Heart right ventricle (tissue), 16 donors: ENCODE data around the gene IQGAP2. TPM values are rescaled to one million over a fixed set of nuclear protein-coding genes. Genes with fewer than 3 reads are reported as not detected.

Experiments
- ATAC-seq, 8 donors: fragments of 200-7000 bp; cut with Tn5 transposase; one replicate each; pipeline ENCODE4 v1.9.1; 2020; ENCODE audit warnings: mild to moderate bottlenecking in 8 of 8, moderate library complexity in 8 of 8, moderate number of reproducible peaks in 1 of 8
- DNase-seq, 2 donors: peaks; one replicate each; pipeline ENCODE4 v3.0.0-alpha.2; 2020
- H3K27ac ChIP-seq, 10 donors: fragments of 200-600 bp; sonication (generic) in 2 of 10; one replicate each; pipeline versions ENCODE4 v1.5.0 to v1.8.0; 2020 to 2022; ENCODE audit warnings: mild to moderate bottlenecking in 3 of 10
- H3K27me3 ChIP-seq, 7 donors: fragments of 200-600 bp; one replicate each; pipeline ENCODE4 v1.8.0; 2021 to 2022; ENCODE audit warnings: mild to moderate bottlenecking in 2 of 7
- H3K36me3 ChIP-seq, 9 donors: fragments of 200-600 bp; sonication (generic) in 1 of 9; one replicate each; pipeline versions ENCODE4 v1.5.0 to v1.8.0; 2020 to 2022; ENCODE audit warnings: mild to moderate bottlenecking in 2 of 9
- H3K4me1 ChIP-seq, 9 donors: fragments of 200-600 bp; sonication (generic) in 1 of 9; one replicate each; pipeline versions ENCODE4 v1.5.0 to v1.8.0; 2020 to 2022; ENCODE audit warnings: mild to moderate bottlenecking in 4 of 9
- H3K4me3 ChIP-seq, 10 donors: fragments of 200-600 bp; sonication (generic) in 2 of 10; one replicate each; pipeline versions ENCODE4 v1.5.0 to v1.8.0; 2020 to 2022; ENCODE audit warnings: mild to moderate bottlenecking in 7 of 10, moderate library complexity in 2 of 10
- H3K9me3 ChIP-seq, 11 donors: fragments of 200-600 bp in 10 of 11; sonication (generic) in 2 of 11; one replicate each; pipeline versions ENCODE4 v1.5.0 to v1.8.0; 2013 to 2022; ENCODE audit warnings: mild to moderate bottlenecking in 2 of 11, control low read depth in 1 of 11, moderate library complexity in 1 of 11
- WGBS, 2 donors: extraction: QIAGEN DNeasy Blood & Tissue Kit; methylation state at CpG; one replicate each; pipeline ENCODE4 v1.1.7; 2013; ENCODE audit warnings: inconsistent platforms in 1 of 2; 5-methylcytosine and 5-hydroxymethylcytosine counted together
- intact Hi-C, 10 donors: fragments of 100-400 bp; cut with DNase I; formaldehyde crosslinking; loops; one replicate each; pipeline versions ENCODE4 v1.11.1 to v1.14.2; 2022
- polyA plus RNA-seq, 2 donors: library from polyadenylated mRNA; stranded (reverse); fragments of 200-250 nt; gene quantifications; one replicate each; pipeline ENCODE4 v1.2.3, GENCODE V29; 2013
- total RNA-seq, 10 donors: library from RNA; stranded (reverse); fragmentation: NEBNext Ultra II Directional in 3 of 10; extraction: Animal tissue kit (Norgen Biotek cat#: 25700) in 3 of 10; gene quantifications; one replicate each; pipeline versions ENCODE4 v1.2.1 to v1.2.4, GENCODE V29; 2021 to 2023
- TF ChIP-seq, protein P1 (sequence below), 9 donors: fragments of 200-600 bp; sonication (generic) in 2 of 9; IDR thresholded peaks; one replicate each; pipeline versions ENCODE4 v1.5.0 to v1.8.0; 2021 to 2022; ENCODE audit warnings: antibody characterized with exemption in 9 of 9, mild to moderate bottlenecking in 5 of 9, moderate library complexity in 1 of 9
- donor health status: Arrhythmogenic right ventricular cardiomyopathy.
- donor health status: ischemic (EF 13 %, LVEDD 7.1; RV severe dilation, severe dysfunction).
- donor health status: healthy with polysubstance abuse.
- donor health status: DM: no; HTN: yes; CAD: no.
- donor health status: DM: no; HTN: no; CAD: no.
- donor health status: ischemic (EF 25% LVEDD 6.9; RV normal size, moderate dysfunction).
- donor health status: ischemic (EF 25% LVEDD 5.7; RV mildly dilated, moderate dysfunction).
- donor health status: healthy.
- donor health status: DM: yes; HTN: yes; CAD: no.
- donor health status: Ischemic cardiomyopathy.
- donor health status: ischemic (EF 35%, LVEDD 5.7; RV mildly dilated, moderate dysfunction).
- donor health status: nonischemic (EF 11% LVEDD 7.7; RV severe dilation, severe dysfunction).
- donor health status: DM: yes; HTN: yes; CAD: no.
- donor health status: PGD.
- donor health status: ischemic (EF 29% LVEDD 5.4; RV normal size, mild dysfunction).
- donor health status: nonischemic (EF 23%, LVEDD 6.1; RV moderate dilation, normal function).

The IQGAP2 gene
- total and polyA plus RNA-seq, 12 donors = 2.5 to 22.3 (median 5.0) TPM

DNA sequence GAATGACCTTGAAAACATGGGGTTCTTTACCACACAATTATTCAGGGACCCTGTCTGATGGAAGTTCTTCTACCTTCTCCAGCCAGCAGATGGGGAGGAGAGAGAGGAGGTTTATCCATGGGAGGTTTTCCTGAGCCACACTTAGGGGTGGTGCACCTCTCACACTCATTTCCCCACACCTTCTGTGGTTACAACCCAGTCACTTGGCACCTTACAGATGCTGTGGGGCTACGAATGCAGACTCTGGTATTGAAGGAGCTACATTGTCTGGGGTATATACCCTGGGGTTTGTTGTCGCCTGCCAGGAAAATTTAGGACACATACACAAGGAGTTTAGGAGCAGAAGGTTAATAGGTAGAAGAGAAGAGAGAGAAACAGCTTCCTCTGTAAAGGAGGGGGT lies 152.6 kb downstream of the IQGAP2 start:
- Histone ChIP-seq H3K36me3 (no peaks in the 10 kb centered on the region), H3K27me3 (peaks cover 0 to 5% (median 0%) of the 10 kb centered on the region in 7 donors), H3K4me3 (no peak overlapping the region), H3K4me1 (peaks cover 0 to 8% (median 0%) of the 10 kb centered on the region in 9 donors), H3K9me3 (no peaks in the 10 kb centered on the region), H3K27ac (no peak overlapping the region)
- intact Hi-C loops = no loop called here
- no peak for ATAC-seq
- DNase-seq = no peak
- TF ChIP-seq, protein P1, sequence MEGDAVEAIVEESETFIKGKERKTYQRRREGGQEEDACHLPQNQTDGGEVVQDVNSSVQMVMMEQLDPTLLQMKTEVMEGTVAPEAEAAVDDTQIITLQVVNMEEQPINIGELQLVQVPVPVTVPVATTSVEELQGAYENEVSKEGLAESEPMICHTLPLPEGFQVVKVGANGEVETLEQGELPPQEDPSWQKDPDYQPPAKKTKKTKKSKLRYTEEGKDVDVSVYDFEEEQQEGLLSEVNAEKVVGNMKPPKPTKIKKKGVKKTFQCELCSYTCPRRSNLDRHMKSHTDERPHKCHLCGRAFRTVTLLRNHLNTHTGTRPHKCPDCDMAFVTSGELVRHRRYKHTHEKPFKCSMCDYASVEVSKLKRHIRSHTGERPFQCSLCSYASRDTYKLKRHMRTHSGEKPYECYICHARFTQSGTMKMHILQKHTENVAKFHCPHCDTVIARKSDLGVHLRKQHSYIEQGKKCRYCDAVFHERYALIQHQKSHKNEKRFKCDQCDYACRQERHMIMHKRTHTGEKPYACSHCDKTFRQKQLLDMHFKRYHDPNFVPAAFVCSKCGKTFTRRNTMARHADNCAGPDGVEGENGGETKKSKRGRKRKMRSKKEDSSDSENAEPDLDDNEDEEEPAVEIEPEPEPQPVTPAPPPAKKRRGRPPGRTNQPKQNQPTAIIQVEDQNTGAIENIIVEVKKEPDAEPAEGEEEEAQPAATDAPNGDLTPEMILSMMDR (IDR thresholded peaks at IDR 0.05) = no peak
- WGBS, 2 donors = 85% methylated on average over 2 of the region's 2 CpGs

DNA sequence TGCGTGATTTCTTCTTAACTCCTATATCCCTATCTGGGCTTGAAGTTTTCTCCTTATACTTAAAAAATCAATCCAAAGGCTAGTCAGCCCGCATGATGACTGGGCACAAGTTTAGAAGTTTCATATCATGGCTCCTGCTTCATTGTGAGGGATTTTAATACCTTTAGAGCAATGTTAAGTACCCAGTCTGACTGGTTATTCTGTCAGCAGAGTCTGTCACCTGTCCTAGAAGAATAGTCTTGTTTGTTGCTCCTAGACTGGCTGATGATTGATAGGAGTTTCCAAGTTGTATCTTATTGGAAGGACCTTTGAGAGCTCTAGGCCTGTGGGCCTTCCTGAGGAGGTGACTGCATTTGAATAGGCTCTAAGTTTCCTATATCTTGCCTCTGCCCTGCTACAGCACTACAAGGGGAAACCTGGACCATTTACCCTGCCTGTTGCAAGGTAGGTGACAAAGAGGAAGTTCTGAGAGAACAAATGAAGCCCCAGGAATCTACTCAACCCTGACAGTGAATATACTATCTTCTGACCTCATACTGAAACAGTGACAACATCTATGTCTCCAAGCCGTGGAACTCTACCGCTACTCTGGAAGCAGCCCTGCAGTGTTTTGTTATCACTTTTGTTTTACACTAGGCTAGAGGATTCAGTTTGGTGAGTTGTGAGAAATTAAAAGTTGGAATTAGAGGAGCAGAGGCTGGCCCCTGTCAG lies 153.6 kb downstream of the IQGAP2 start:
- ATAC-seq = no peak
- 80 to 84% methylated on average over 4 of the region's 4 CpGs for WGBS, 2 donors
- TF ChIP-seq, protein P1 (IDR thresholded peaks at IDR 0.05) = no peak
- Histone ChIP-seq H3K36me3 (no peaks in the 10 kb centered on the region), H3K9me3 (no peaks in the 10 kb centered on the region), H3K27ac (no peak overlapping the region), H3K27me3 (peaks cover 0 to 5% (median 0%) of the 10 kb centered on the region in 7 donors), H3K4me3 (no peak overlapping the region), H3K4me1 (peaks cover 0 to 13% (median 0%) of the 10 kb centered on the region in 9 donors)
- intact Hi-C loops = no loop called here
- DNase-seq = no peak

DNA sequence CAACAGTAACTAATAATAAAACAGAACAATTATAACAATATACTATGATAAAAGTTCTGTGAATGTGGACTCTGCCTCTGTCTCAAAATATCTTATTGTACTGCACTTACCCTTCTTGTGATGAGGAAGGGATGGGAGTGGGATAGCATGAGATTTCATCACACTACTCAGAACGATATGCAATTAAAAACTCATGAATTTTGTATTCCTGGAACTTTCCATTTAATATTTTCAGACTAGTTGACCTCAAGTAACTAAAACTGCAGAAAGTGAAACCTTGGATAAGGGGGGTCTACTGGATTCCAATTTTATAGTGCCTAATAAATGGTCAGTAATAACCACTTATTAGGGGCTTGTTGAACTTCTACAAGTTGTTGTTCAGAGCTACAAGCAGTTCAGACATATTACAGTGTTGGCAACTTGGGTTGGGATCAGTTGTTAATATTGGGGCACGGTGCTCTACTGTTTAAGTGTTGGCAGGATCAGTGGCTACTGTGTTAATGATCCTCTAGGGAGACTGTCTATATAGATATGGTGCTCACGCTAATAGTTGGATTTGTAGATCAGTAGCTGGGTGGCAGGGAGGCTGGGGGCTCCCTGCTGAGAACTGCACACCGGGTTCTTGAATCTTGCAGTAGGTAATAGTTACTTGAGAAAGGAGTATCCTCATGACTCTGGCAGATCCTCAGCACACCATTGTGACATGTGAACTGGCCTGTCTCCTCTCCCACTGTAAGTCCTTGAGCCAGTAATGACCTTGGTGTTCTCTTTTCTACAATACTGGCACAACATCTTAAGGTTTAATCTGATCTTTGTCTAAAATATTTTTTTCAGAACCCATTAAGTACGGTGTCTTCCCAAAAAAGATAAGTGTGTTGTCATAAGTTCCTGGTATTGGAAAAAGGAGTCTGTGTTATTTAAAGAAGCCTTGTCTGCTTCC lies 158.1 kb downstream of the IQGAP2 start:
- Histone ChIP-seq H3K4me1 (peaks cover 0 to 11% (median 0%) of the 10 kb centered on the region in 9 donors), H3K4me3 (no peak overlapping the region), H3K27ac (no peak overlapping the region), H3K36me3 (no peaks in the 10 kb centered on the region), H3K27me3 (peaks cover 0 to 5% (median 0%) of the 10 kb centered on the region in 7 donors), H3K9me3 (no peaks in the 10 kb centered on the region)
- 65 to 69% methylated on average over 5 of the region's 5 CpGs for WGBS, 2 donors
- intact Hi-C loops = loop anchor here in 1 of 10 donors (10.0 kb wide), 1 partner anchor 156 kb away; the partner anchor contains the start of gene IQGAP2
- ATAC-seq (no peak), DNase-seq (no peak)
- TF ChIP-seq, protein P1 (IDR thresholded peaks at IDR 0.05) = no peak

DNA sequence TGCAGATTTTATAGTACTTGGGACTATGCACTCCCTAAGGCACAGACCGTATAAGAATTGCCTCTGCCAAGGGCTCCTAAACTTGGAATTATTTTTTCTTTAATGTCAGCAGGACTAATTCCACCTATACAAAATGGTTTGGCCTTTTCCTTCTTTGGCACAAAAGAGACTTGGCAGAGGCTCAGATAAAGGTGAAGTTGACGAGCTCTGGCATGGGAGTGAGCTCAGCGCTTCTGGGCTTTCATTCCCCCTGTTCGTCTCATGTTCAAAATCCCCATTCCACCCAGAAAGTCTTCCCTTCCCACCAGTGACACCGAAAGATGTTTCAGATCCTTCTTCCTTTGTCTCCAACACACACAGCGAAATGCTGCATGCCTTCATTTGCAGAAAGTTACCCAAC lies 158.9 kb downstream of the IQGAP2 start:
- 82% methylated on average over 6 of the region's 6 CpGs for WGBS, 2 donors
- Histone ChIP-seq H3K4me3 (no peak overlapping the region), H3K27ac (no peak overlapping the region), H3K36me3 (no peaks in the 10 kb centered on the region), H3K27me3 (peaks cover 0 to 5% (median 0%) of the 10 kb centered on the region in 7 donors), H3K4me1 (peaks cover 0 to 11% (median 0%) of the 10 kb centered on the region in 9 donors), H3K9me3 (no peaks in the 10 kb centered on the region)
- ATAC-seq (no peak), DNase-seq (no peak)
- intact Hi-C loops = loop anchor here in 1 of 10 donors (10.0 kb wide), 1 partner anchor 157 kb away; the partner anchor contains the start of gene IQGAP2
- TF ChIP-seq, protein P1 (IDR thresholded peaks at IDR 0.05) = no peak
